Hematopoietic multipotent progenitor cell treated with erythropoietin and hydrocortisone succinate and interleukin-3 and kit ligand, for 4 days (in vitro differentiated cells): ENCODE measurements around the gene BTBD10.
"Not testable (repeated sequence)": the region's sequence is repeated elsewhere in the genome, so short reads cannot be mapped to it uniquely, and the experiment has no call there.

Experiments used
- DNase-seq: peaks from one replicate; pipeline ENCODE4 v3.0.0-alpha.2; 2015

The BTBD10 gene

GRCh38 chr11:13440100-13440855 lies 22.7 kb downstream of the BTBD10 start:
- DNase-seq: no peak

GRCh38 chr11:13438291-13438690 lies 24.7 kb downstream of the BTBD10 start:
- no peak for DNase-seq

GRCh38 chr11:13436836-13437235 lies 26.2 kb downstream of the BTBD10 start:
- DNase-seq: not testable (repeated sequence)

GRCh38 chr11:13434247-13435205 lies 28.5 kb downstream of the BTBD10 start:
- no peak for DNase-seq

GRCh38 chr11:13433437-13433836 lies 29.6 kb downstream of the BTBD10 start:
- DNase-seq: no peak

- DNase-seq: no peak
These were observed 33.2 kb downstream of the BTBD10 start for GRCh38 chr11:13429836-13430235.

GRCh38 chr11:13429288-13429687 lies 33.7 kb downstream of the BTBD10 start:
- no peak for DNase-seq

- DNase-seq: peak; percentile 9
These were observed 35.6 kb downstream of the BTBD10 start for GRCh38 chr11:13427440-13427839.

GRCh38 chr11:13423372-13423771 lies 39.6 kb downstream of the BTBD10 start:
- no peak for DNase-seq

- peak; percentile 57 for DNase-seq
These were observed 41.5 kb downstream of the BTBD10 start for GRCh38 chr11:13421561-13421960.

GRCh38 chr11:13415201-13415600 lies 47.8 kb downstream of the BTBD10 start:
- DNase-seq: peak; percentile 13

- DNase-seq: no peak
These were observed 57.8 kb downstream of the BTBD10 start for GRCh38 chr11:13405220-13405619.

GRCh38 chr11:13398335-13398734 lies 64.7 kb downstream of the BTBD10 start:
- not testable (repeated sequence) for DNase-seq

- DNase-seq: no peak
These were observed 71.8 kb downstream of the BTBD10 start for GRCh38 chr11:13391217-13391616.

GRCh38 chr11:13388741-13389140 lies 74.3 kb downstream of the BTBD10 start:
- DNase-seq: no peak

GRCh38 chr11:13386567-13386966 lies 76.5 kb downstream of the BTBD10 start:
- DNase-seq: no peak

- DNase-seq: peak; percentile 77
These were observed 77.9 kb downstream of the BTBD10 start for GRCh38 chr11:13384908-13385640.

- no peak for DNase-seq
These were observed 80.3 kb downstream of the BTBD10 start for GRCh38 chr11:13382751-13383150.

GRCh38 chr11:13380731-13381130 lies 82.3 kb downstream of the BTBD10 start:
- no peak for DNase-seq

- no peak for DNase-seq
These were observed 84.7 kb downstream of the BTBD10 start for GRCh38 chr11:13378316-13378715.

- no peak for DNase-seq
These were observed 86.2 kb downstream of the BTBD10 start for GRCh38 chr11:13376838-13377237.

GRCh38 chr11:13376402-13376801 lies 86.6 kb downstream of the BTBD10 start:
- no peak for DNase-seq

- no peak for DNase-seq
These were observed 87.2 kb downstream of the BTBD10 start for GRCh38 chr11:13375798-13376197.
